Epithelial cell of esophagus (primary cell): ENCODE measurements around the gene CCL27.

ENCODE experiments used
- DNase-seq: peaks from one replicate; pipeline ENCODE4 v3.0.0; 2010; ENCODE audit warnings: low read depth
- H3K4me3 ChIP-seq: 2 replicates; pipeline ENCODE4 v1.5.1; 2011; ENCODE audit warnings: mild to moderate bottlenecking, low read length, control low read depth
- TF ChIP-seq, protein P1 (sequence below): IDR thresholded peaks from 2 replicates; pipeline ENCODE4 v1.5.1; 2011; ENCODE audit warnings: low read depth, mild to moderate bottlenecking, low read length, control low read depth, inconsistent platforms; ENCODE audit not compliant: insufficient read depth; ENCODE audit errors: missing control alignments

The CCL27 gene

GRCh38 chr9:34620061-34620994 lies 42.1 kb downstream of the CCL27 start, which contains the start of gene DCTN3:
TSS of gene DCTN3 (minus strand) at chr9:34620495. CDS start at chr9:34620464, 31 bp downstream.
- peak within 1 kb of the TSS; percentile 94 for H3K4me3 ChIP-seq
- DNase-seq, result peak; percentile 95
- TF ChIP-seq, protein P1, sequence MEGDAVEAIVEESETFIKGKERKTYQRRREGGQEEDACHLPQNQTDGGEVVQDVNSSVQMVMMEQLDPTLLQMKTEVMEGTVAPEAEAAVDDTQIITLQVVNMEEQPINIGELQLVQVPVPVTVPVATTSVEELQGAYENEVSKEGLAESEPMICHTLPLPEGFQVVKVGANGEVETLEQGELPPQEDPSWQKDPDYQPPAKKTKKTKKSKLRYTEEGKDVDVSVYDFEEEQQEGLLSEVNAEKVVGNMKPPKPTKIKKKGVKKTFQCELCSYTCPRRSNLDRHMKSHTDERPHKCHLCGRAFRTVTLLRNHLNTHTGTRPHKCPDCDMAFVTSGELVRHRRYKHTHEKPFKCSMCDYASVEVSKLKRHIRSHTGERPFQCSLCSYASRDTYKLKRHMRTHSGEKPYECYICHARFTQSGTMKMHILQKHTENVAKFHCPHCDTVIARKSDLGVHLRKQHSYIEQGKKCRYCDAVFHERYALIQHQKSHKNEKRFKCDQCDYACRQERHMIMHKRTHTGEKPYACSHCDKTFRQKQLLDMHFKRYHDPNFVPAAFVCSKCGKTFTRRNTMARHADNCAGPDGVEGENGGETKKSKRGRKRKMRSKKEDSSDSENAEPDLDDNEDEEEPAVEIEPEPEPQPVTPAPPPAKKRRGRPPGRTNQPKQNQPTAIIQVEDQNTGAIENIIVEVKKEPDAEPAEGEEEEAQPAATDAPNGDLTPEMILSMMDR, result no peak

- DNase-seq, result no peak
- TF ChIP-seq, protein P1, result no peak
- no peak overlapping the region for H3K4me3 ChIP-seq
Observed at GRCh38 chr9:34615132-34615531, 47.3 kb downstream of the CCL27 start.

DNA sequence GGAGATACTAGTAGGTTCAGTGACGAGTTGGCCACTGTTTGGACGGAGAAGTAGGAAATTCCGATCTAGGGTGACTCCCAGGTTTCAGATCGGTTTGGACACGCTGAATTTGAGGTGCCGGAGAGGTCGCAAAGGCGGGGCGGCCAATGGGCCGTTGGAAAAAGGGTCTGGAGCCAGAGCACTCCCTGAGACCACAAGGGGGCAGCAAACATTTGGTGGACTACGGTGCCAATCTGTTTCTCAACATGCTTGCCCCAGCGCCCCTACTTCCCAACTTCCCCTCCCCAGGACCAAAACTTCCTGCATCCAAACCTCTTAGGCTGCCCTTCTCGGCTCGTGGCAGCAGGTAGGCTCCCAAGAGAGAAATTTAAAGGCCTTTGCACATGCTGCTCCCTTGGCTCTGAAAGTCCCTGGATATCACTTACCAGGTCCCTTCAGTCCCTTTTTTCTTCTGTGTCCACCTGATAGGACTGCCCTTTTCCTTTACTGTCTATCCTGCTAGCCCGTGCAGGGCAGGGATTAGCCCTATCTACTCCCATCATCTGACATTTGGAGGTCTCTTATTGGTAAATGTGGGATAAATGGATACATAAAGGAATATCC lies 49.6 kb downstream of the CCL27 start:
- TF ChIP-seq, protein P1, result peak; percentile 86
- peak overlapping the region; percentile 91 for H3K4me3 ChIP-seq
- DNase-seq, result peak; percentile 86
